PC-3 (cell line): ENCODE measurements around the gene PFKL. TPM values are rescaled to one million over a fixed set of nuclear protein-coding genes. Genes with fewer than 3 reads are reported as not detected.

ENCODE experiments used
- ATAC-seq: fragments of 200-7000 bp; cut with Tn5 transposase; 2 replicates; pipeline ENCODE4 v1.9.1; 2020; ENCODE audit warnings: mild to moderate bottlenecking, moderate library complexity
- BruUV-seq: library from RNA; stranded (reverse); fragments of 400-500 nt; replicated peaks from 2 replicates; lab custom pipeline; 2021; lab: Mats Ljungman, UMichigan
- CTCF ChIA-PET: fragments of 300-600 bp; sonication (Branson Sonifier 250); formaldehyde crosslinking; loops from one replicate; lab custom pipeline; 2022; ENCODE audit warnings: antibody characterized with exemption; lab: Charles Lee
- POLR2A ChIA-PET: fragments of 300-600 bp; sonication (Branson Sonifier 250); formaldehyde crosslinking; loops from one replicate; lab custom pipeline; 2022; ENCODE audit warnings: antibody characterized with exemption; ENCODE audit not compliant: unreplicated experiment; lab: Charles Lee
- DNase-seq: peaks from one replicate; pipeline ENCODE4 v3.0.0-alpha.2; 2015
- H2AFZ ChIP-seq: fragments of 300-600 bp; sonication (generic); 2 replicates; pipeline ENCODE4 v1.6.0; 2016; ENCODE audit warnings: antibody characterized with exemption, low read length
- H3F3A ChIP-seq: fragments of 300-600 bp; sonication (generic); one replicate; pipeline ENCODE4 v1.6.0; 2017; ENCODE audit warnings: antibody characterized with exemption, low read length, control low read depth, mild to moderate bottlenecking; ENCODE audit not compliant: unreplicated experiment
- H3K27ac ChIP-seq: fragments of 300-600 bp; sonication (generic); 2 replicates; pipeline ENCODE4 v1.5.1; 2016; ENCODE audit warnings: mild to moderate bottlenecking, low read length
- H3K27me3 ChIP-seq: fragments of 300-600 bp; sonication (generic); 2 replicates; pipeline ENCODE4 v1.6.1; 2016; ENCODE audit warnings: low read length, mixed read lengths
- H3K36me3 ChIP-seq: fragments of 300-600 bp; sonication (generic); 2 replicates; pipeline ENCODE4 v1.6.1; 2016; ENCODE audit warnings: low read depth, mixed run types, low read length, mixed read lengths
- H3K4me1 ChIP-seq: fragments of 300-600 bp; sonication (generic); 2 replicates; pipeline ENCODE4 v1.5.1; 2016; ENCODE audit warnings: low read length; ENCODE audit not compliant: insufficient read depth
- H3K4me2 ChIP-seq: fragments of 300-600 bp; sonication (generic); 2 replicates; pipeline ENCODE4 v1.6.0; 2016; ENCODE audit warnings: low read length
- H3K4me3 ChIP-seq: fragments of 300-600 bp; sonication (generic); 2 replicates; pipeline ENCODE4 v1.5.1; 2016; ENCODE audit warnings: mild to moderate bottlenecking, low read length, mixed read lengths
- H3K79me2 ChIP-seq: fragments of 300-600 bp; sonication (generic); 2 replicates; pipeline ENCODE4 v1.6.1; 2017; ENCODE audit warnings: low read length, mixed read lengths
- H3K9ac ChIP-seq: fragments of 300-600 bp; sonication (generic); 2 replicates; pipeline ENCODE4 v1.6.0; 2016; ENCODE audit warnings: mild to moderate bottlenecking, low read length
- H3K9me2 ChIP-seq: fragments of 300-600 bp; sonication (generic); replicated peaks from 2 replicates; pipeline ENCODE4 v1.6.1; 2016; ENCODE audit warnings: mixed run types, low read length, mixed read lengths
- H3K9me3 ChIP-seq: fragments of 300-600 bp; sonication (generic); 2 replicates; pipeline ENCODE4 v1.6.1; 2016; ENCODE audit warnings: low read length, mixed read lengths
- H4K20me1 ChIP-seq: fragments of 300-600 bp; sonication (generic); 2 replicates; pipeline ENCODE4 v1.6.1; 2016; ENCODE audit warnings: low read length, mixed read lengths
- EZH2 ChIP-seq: fragments of 300-600 bp; sonication (generic); IDR thresholded peaks from one replicate; pipeline ENCODE4 v1.6.1; 2017; ENCODE audit warnings: antibody characterized with exemption, mild to moderate bottlenecking, low read length; ENCODE audit not compliant: unreplicated experiment
- EZH2phosphoT487 ChIP-seq: fragments of 300-600 bp; sonication (generic); IDR thresholded peaks from 2 replicates; pipeline ENCODE4 v1.6.1; 2018; ENCODE audit warnings: mild to moderate bottlenecking, antibody characterized with exemption, low read length, borderline replicate concordance
- intact Hi-C: fragments of 100-400 bp; cut with micrococcal nuclease; formaldehyde crosslinking; loops from 2 replicates; pipeline ENCODE4 v1.9.0; 2023
- total RNA-seq: library from RNA; depleted of rRNA; stranded (reverse); fragments of >200 nt; gene quantifications from 2 replicates; pipeline ENCODE4 v1.2.3, GENCODE V29; 2014
- TF ChIP-seq, protein P1 (sequence below): fragments of 300-600 bp; sonication (generic); conservative IDR thresholded peaks from 2 replicates; pipeline ENCODE4 v1.5.1; 2017; ENCODE audit warnings: antibody characterized with exemption, low read depth, mild to moderate bottlenecking, low read length

The PFKL gene
- total RNA-seq, 1 experiment from 2014 or later: 223 TPM

DNA sequence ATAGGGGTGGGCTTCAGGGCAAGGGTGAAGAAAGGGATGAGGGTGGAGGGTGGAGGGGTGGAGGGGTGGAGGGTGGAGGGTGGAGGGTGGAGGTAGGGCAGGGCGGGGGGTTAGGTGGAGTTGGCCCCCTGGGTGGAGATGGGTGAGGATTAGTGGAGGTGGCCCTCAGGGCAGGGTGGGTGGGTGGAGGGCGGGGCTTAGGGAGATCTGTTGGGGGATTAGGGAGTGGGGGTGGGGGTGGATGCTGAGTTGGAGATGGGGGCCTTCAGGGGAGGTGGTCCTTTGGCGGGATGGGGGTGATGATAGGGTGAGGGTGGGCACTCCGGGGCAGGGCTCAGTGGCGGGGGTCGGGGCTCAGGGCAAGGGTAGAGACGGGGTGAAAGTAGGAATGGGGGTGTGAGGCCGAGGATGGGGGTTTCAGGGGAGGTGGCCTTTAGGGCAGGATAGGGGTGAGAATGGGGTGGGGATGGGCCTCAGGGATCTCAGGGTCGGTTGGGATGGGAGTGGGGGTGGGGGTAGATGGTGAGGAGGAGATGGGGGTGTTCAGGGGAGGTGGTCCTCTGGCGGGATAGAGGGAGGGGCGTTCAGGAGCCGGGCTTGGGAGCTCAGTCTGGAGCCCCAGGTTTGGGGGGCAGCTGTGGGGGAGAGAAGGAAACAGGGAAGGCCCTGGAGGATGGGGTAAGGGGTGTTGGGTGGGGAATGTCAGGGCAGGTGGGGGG lies 37.4 kb upstream of the PFKL start:
- no peak for DNase-seq
- Histone ChIP-seq H3K9me2 (no peaks in the 10 kb centered on the region), H4K20me1 (no peaks in the 10 kb centered on the region), H3K79me2 (no peaks in the 10 kb centered on the region), H2AFZ (no peak overlapping the region), H3F3A (no peaks in the 10 kb centered on the region), H3K27me3 (no peaks in the 10 kb centered on the region), H3K4me3 (no peak overlapping the region), H3K9me3 (no peaks in the 10 kb centered on the region), H3K27ac (no peak overlapping the region), H3K36me3 (no peaks in the 10 kb centered on the region), H3K9ac (no peak overlapping the region), H3K4me1 (no peaks in the 10 kb centered on the region), H3K4me2 (no peak overlapping the region)
- intact Hi-C loops: no loop called here
- TF ChIP-seq EZH2phosphoT487 (no peak), EZH2 (no peak)
- TF ChIP-seq, protein P1, sequence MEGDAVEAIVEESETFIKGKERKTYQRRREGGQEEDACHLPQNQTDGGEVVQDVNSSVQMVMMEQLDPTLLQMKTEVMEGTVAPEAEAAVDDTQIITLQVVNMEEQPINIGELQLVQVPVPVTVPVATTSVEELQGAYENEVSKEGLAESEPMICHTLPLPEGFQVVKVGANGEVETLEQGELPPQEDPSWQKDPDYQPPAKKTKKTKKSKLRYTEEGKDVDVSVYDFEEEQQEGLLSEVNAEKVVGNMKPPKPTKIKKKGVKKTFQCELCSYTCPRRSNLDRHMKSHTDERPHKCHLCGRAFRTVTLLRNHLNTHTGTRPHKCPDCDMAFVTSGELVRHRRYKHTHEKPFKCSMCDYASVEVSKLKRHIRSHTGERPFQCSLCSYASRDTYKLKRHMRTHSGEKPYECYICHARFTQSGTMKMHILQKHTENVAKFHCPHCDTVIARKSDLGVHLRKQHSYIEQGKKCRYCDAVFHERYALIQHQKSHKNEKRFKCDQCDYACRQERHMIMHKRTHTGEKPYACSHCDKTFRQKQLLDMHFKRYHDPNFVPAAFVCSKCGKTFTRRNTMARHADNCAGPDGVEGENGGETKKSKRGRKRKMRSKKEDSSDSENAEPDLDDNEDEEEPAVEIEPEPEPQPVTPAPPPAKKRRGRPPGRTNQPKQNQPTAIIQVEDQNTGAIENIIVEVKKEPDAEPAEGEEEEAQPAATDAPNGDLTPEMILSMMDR: no peak
- ChIA-PET CTCF (no interaction called here), POLR2A (no interaction called here)
- BruUV-seq: no TSS peak
- ATAC-seq: no peak

DNA sequence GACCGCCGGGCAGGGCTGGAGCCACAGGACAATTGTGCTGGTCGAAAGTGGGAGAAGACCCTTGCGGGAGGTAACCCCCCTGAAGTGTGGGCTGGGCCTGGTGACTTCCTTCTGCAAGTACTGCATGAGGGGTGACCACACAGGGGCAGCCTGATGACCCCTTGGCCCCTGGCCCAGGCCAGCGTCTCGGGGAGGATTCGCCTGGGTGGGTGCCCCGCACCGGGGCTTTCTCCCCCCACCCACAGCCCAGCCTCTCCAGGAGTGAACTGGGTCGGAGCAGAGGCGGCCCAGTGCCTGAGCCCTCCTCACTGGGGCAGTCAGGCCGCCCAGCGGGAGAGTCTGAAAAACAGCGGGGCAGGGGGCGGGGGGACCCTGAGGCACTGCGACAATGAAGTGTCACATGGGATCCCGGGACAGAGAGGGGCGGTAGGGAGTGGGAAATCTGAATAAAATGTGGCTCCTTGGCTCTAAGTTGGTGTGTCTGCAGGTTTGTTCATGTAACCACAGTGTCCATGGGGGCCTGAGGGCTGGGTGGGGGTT lies 36.6 kb upstream of the PFKL start:
- POLR2A ChIA-PET: interaction anchor here (0.5 kb wide), 1 partner anchor 76 kb away, joined by 3 read pairs; the partner anchor contains the start of gene CFAP410
- H3K9me3 ChIP-seq: no peaks in the 10 kb centered on the region
- ATAC-seq (no peak), DNase-seq (no peak)
- no peak overlapping the region for H3K4me3 ChIP-seq
- H3K4me2 ChIP-seq: no peak overlapping the region
- no peaks in the 10 kb centered on the region for H3K27me3 ChIP-seq
- H3F3A ChIP-seq: no peaks in the 10 kb centered on the region
- no peak overlapping the region for H2AFZ ChIP-seq
- no TSS peak for BruUV-seq
- H3K9me2 ChIP-seq: no peaks in the 10 kb centered on the region
- no peaks in the 10 kb centered on the region for H3K79me2 ChIP-seq
- TF ChIP-seq EZH2 (no peak), EZH2phosphoT487 (no peak)
- TF ChIP-seq, protein P1: no peak
- H3K36me3 ChIP-seq: no peaks in the 10 kb centered on the region
- H4K20me1 ChIP-seq: no peaks in the 10 kb centered on the region
- no peaks in the 10 kb centered on the region for H3K4me1 ChIP-seq
- H3K9ac ChIP-seq: no peak overlapping the region
- H3K27ac ChIP-seq: no peak overlapping the region
- CTCF ChIA-PET: no interaction called here
- intact Hi-C loops: no loop called here

DNA sequence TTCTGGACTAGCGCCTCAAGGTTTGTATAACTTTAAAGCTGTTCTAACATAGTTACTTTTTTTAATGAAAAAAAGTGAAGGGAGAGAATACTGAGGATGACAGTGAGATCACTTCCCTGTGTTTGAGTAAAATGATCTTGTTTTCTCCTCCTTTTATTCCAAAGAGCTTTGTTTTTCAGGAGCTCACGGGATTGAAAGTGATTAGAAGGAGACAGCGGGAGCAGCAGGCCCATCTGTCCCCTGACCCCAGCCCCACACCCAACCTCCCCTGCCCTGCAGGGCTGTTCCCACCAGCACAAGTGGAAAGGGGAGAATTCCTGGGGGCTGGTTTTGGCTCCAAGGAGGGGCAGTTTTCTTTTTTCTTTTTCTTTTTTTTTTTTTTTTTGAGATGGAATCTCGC lies 36.1 kb upstream of the PFKL start:
- ChIA-PET CTCF (interaction anchor here (0.6 kb wide), 1 partner anchor 52 kb away, joined by 3 read pairs; no protein-coding TSS in a partner anchor), POLR2A (interaction anchor here (0.5 kb wide), 1 partner anchor 75 kb away, joined by 3 read pairs; the partner anchor contains the start of gene CFAP410)
- H3K4me2 ChIP-seq: no peak overlapping the region
- no peaks in the 10 kb centered on the region for H3K79me2 ChIP-seq
- no peaks in the 10 kb centered on the region for H3K36me3 ChIP-seq
- H4K20me1 ChIP-seq: no peaks in the 10 kb centered on the region
- H3K9me2 ChIP-seq: no peaks in the 10 kb centered on the region
- no peak overlapping the region for H3K9ac ChIP-seq
- no peak overlapping the region for H3K4me3 ChIP-seq
- no peaks in the 10 kb centered on the region for H3K27me3 ChIP-seq
- BruUV-seq: no TSS peak
- H3K27ac ChIP-seq: no peak overlapping the region
- intact Hi-C loops: no loop called here
- no peak overlapping the region for H2AFZ ChIP-seq
- H3F3A ChIP-seq: no peaks in the 10 kb centered on the region
- ATAC-seq: no peak
- H3K9me3 ChIP-seq: no peaks in the 10 kb centered on the region
- no peak for DNase-seq
- H3K4me1 ChIP-seq: no peaks in the 10 kb centered on the region
- TF ChIP-seq, protein P1: no peak
- TF ChIP-seq EZH2 (no peak), EZH2phosphoT487 (no peak)
